WTC11 (cell line): ENCODE measurements around the gene P2RX2. TPM values are rescaled to one million over a fixed set of nuclear protein-coding genes. Genes with fewer than 3 reads are reported as not detected.
A peak's percentile ranks its signal among the peaks of the same experiment; 100 is the strongest.

ENCODE experiments used
- ATAC-seq: fragments of 200-7000 bp; cut with Tn5 transposase; 2 replicates; pipeline ENCODE4 v1.10.0; 2021; ENCODE audit warnings: mild to moderate bottlenecking, moderate library complexity
- CTCF ChIA-PET: fragments of 300-600 bp; sonication (Branson Sonifier 250); formaldehyde crosslinking; loops from one replicate; lab custom pipeline; 2021; ENCODE audit warnings: antibody characterized with exemption; lab: Charles Lee
- POLR2A ChIA-PET: fragments of 350-600 bp; sonication (Branson Sonifier 250); formaldehyde crosslinking; loops from one replicate; lab custom pipeline; 2021; ENCODE audit warnings: antibody characterized with exemption; lab: Charles Lee
- DNase-seq: peaks from one replicate; pipeline ENCODE4 v3.0.0; 2021; ENCODE audit warnings: low spot score
- H3K27ac Mint-ChIP-seq: 2 replicates; pipeline ENCODE4 v1.8.0; 2021; ENCODE audit warnings: mixed read lengths
- H3K27me3 Mint-ChIP-seq: 2 replicates; pipeline ENCODE4 v1.8.0; 2021; ENCODE audit warnings: low read depth, mild to moderate bottlenecking, moderate library complexity, mixed read lengths
- H3K36me3 Mint-ChIP-seq: 2 replicates; pipeline ENCODE4 v1.8.0; 2021; ENCODE audit warnings: mixed read lengths
- H3K4me1 Mint-ChIP-seq: 2 replicates; pipeline ENCODE4 v1.8.0; 2022; ENCODE audit warnings: mixed read lengths
- H3K4me3 Mint-ChIP-seq: 2 replicates; pipeline ENCODE4 v1.8.0; 2021; ENCODE audit warnings: mild to moderate bottlenecking, moderate library complexity, mixed read lengths
- H3K9me3 Mint-ChIP-seq: 2 replicates; pipeline ENCODE4 v1.8.0; 2021; ENCODE audit warnings: mixed read lengths
- ESRRA ChIP-seq: sonication (generic); formaldehyde crosslinking; IDR thresholded peaks from 2 replicates; pipeline ENCODE4 v1.8.1; 2022; ENCODE audit warnings: mild to moderate bottlenecking, missing genetic modification reagents, borderline replicate concordance
- GTF2I ChIP-seq: fragments of 250-450 bp; sonication (Bioruptor Pico); conservative IDR thresholded peaks from 2 replicates; pipeline ENCODE4 v1.4.0; 2021; ENCODE audit warnings: mild to moderate bottlenecking
- JUN ChIP-seq: sonication (generic); formaldehyde crosslinking; IDR thresholded peaks from 2 replicates; pipeline ENCODE4 v1.8.0; 2023; ENCODE audit warnings: mild to moderate bottlenecking, missing genetic modification reagents
- KAT7 ChIP-seq: sonication (generic); formaldehyde crosslinking; IDR thresholded peaks from 2 replicates; pipeline ENCODE4 v1.8.1; 2023; ENCODE audit warnings: missing genetic modification reagents, mild to moderate bottlenecking, borderline replicate concordance
- SP1 ChIP-seq: sonication (generic); formaldehyde crosslinking; conservative IDR thresholded peaks from 2 replicates; pipeline ENCODE4 v1.8.1; 2022; ENCODE audit warnings: missing genetic modification reagents
- TP53 ChIP-seq: sonication (generic); formaldehyde crosslinking; IDR thresholded peaks from 2 replicates; pipeline ENCODE4 v1.8.1; 2023; ENCODE audit warnings: mild to moderate bottlenecking, missing genetic modification reagents
- ZNF263 ChIP-seq: sonication (generic); formaldehyde crosslinking; IDR thresholded peaks from 2 replicates; pipeline ENCODE4 v1.8.1; 2022; ENCODE audit warnings: low read depth, mild to moderate bottlenecking, moderate library complexity, missing genetic modification reagents
- ZNF317 ChIP-seq: sonication (generic); formaldehyde crosslinking; IDR thresholded peaks from 2 replicates; pipeline ENCODE4 v1.8.1; 2023; ENCODE audit warnings: low read depth, mild to moderate bottlenecking, moderate library complexity, missing genetic modification reagents, borderline replicate concordance
- total RNA-seq: library from RNA; stranded (reverse); gene quantifications from 3 replicates; pipeline ENCODE4 v1.2.3, GENCODE V29; 2021
- TF ChIP-seq, protein P1 (sequence below): sonication (generic); formaldehyde crosslinking; IDR thresholded peaks from 2 replicates; pipeline ENCODE4 v1.8.0; 2023; ENCODE audit warnings: missing genetic modification reagents
- TF ChIP-seq, protein P2 (sequence below): sonication (generic); formaldehyde crosslinking; IDR thresholded peaks from 2 replicates; pipeline ENCODE4 v1.8.1; 2023; ENCODE audit warnings: mild to moderate bottlenecking, moderate library complexity, missing genetic modification reagents
- TF ChIP-seq, protein P3 (sequence below): sonication (generic); formaldehyde crosslinking; IDR thresholded peaks from 2 replicates; pipeline ENCODE4 v1.8.0; 2022; ENCODE audit warnings: mild to moderate bottlenecking, missing genetic modification reagents
- TF ChIP-seq, protein P4 (sequence below): sonication (generic); formaldehyde crosslinking; IDR thresholded peaks from 2 replicates; pipeline ENCODE4 v1.8.1; 2023; ENCODE audit warnings: mild to moderate bottlenecking, missing genetic modification reagents
- TF ChIP-seq, protein P5 (sequence below): fragments of 250-450 bp; sonication (Bioruptor Pico); IDR thresholded peaks from 2 replicates; pipeline ENCODE4 v2.1.2; 2022; ENCODE audit warnings: mild to moderate bottlenecking, moderate library complexity

Gene P2RX2
- total RNA-seq, 1 experiment from 2014 or later = 2.1 TPM

DNA sequence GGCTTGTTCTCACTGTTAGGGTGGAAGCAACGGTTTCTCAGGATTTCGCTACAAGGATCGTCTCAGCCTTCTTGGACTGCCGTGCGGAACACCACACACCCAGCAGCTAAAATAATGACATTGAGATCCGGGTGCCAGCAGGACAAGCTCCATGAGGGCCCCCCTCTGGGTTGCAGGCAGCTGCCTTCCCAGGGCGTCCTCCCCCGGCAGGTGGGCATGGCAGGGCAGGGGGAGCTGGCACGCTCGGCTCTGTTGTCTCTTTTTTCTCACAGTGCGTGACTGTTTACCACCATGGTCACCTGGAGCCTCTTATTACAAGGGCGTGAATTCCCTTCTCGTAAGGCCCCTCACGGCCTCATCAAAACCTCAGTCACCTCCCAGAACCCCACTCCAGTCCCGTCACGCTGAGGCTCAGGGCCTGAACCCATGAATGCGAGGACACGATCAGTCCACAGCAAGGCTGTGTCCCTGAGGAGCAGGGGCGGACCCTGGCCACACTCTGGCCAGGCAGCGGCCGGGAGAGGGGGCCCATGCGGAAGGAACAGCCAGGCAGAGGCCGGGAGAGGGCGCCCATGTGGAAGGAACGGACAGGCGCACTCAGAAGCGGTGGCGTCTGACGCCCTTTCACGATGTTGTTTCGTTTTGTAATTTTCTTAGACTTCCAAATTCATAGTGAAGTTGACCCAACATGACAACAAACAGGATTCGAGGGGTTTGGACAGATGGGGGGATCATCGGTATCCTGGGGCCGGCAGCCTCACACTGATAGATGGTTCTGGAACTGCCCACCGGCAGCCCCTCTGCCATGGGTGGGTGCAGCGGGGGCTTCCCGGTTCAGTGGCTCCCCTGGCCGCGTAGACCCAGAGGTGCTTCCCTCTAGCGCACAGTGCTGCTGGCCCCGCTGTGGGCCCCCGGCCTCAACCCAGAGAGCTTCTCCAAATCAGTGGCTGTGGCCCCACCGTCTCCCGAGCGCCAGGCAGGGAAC lies 18.2 kb upstream of the P2RX2 start:
- peaks cover 81% of the 10 kb centered on the region for H3K27me3 Mint-ChIP-seq
- H3K4me3 Mint-ChIP-seq = peak overlapping the region; percentile 50
- no peaks in the 10 kb centered on the region for H3K36me3 Mint-ChIP-seq
- H3K4me1 Mint-ChIP-seq = peaks cover 18% of the 10 kb centered on the region; the same call in 1 of the 2 replicates
- POLR2A ChIA-PET = interaction anchor here (0.6 kb wide), 1 partner anchor 36 kb away, joined by 6 read pairs; no protein-coding TSS in a partner anchor
- H3K27ac Mint-ChIP-seq = no peak overlapping the region
- CTCF ChIA-PET = interaction anchor here (0.6 to 3.1 kb wide), 11 partner anchors 9 to 150 kb away, joined by 3 to 28 read pairs (median 4); partner anchors contain the start of genes LRCOL1 and P2RX2
- TF ChIP-seq KAT7 (CRISPR knock-in tag) (no peak), SP1 (CRISPR knock-in tag) (peak; percentile 52), GTF2I (no peak), TP53 (no peak), ZNF263 (CRISPR knock-in tag) (no peak)
- TF ChIP-seq, protein P1, sequence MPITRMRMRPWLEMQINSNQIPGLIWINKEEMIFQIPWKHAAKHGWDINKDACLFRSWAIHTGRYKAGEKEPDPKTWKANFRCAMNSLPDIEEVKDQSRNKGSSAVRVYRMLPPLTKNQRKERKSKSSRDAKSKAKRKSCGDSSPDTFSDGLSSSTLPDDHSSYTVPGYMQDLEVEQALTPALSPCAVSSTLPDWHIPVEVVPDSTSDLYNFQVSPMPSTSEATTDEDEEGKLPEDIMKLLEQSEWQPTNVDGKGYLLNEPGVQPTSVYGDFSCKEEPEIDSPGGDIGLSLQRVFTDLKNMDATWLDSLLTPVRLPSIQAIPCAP (CRISPR knock-in tag) = no peak
- TF ChIP-seq, protein P2, sequence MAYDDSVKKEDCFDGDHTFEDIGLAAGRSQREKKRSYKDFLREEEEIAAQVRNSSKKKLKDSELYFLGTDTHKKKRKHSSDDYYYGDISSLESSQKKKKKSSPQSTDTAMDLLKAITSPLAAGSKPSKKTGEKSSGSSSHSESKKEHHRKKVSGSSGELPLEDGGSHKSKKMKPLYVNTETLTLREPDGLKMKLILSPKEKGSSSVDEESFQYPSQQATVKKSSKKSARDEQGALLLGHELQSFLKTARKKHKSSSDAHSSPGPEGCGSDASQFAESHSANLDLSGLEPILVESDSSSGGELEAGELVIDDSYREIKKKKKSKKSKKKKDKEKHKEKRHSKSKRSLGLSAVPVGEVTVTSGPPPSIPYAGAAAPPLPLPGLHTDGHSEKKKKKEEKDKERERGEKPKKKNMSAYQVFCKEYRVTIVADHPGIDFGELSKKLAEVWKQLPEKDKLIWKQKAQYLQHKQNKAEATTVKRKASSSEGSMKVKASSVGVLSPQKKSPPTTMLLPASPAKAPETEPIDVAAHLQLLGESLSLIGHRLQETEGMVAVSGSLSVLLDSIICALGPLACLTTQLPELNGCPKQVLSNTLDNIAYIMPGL (CRISPR knock-in tag) = 0 out of 2 replicates have a peak, but pooled peaks have one; percentile 54
- TF ChIP-seq, protein P3, sequence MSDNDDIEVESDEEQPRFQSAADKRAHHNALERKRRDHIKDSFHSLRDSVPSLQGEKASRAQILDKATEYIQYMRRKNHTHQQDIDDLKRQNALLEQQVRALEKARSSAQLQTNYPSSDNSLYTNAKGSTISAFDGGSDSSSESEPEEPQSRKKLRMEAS = peak; percentile 51
- TF ChIP-seq, protein P4, sequence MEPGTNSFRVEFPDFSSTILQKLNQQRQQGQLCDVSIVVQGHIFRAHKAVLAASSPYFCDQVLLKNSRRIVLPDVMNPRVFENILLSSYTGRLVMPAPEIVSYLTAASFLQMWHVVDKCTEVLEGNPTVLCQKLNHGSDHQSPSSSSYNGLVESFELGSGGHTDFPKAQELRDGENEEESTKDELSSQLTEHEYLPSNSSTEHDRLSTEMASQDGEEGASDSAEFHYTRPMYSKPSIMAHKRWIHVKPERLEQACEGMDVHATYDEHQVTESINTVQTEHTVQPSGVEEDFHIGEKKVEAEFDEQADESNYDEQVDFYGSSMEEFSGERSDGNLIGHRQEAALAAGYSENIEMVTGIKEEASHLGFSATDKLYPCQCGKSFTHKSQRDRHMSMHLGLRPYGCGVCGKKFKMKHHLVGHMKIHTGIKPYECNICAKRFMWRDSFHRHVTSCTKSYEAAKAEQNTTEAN (CRISPR knock-in tag) = no peak
- TF ChIP-seq, all 79 proteins: peak for 3
- DNase-seq = peak; percentile 78
- peak; percentile 73 for ATAC-seq
- H3K9me3 Mint-ChIP-seq = peaks cover 5% of the 10 kb centered on the region

DNA sequence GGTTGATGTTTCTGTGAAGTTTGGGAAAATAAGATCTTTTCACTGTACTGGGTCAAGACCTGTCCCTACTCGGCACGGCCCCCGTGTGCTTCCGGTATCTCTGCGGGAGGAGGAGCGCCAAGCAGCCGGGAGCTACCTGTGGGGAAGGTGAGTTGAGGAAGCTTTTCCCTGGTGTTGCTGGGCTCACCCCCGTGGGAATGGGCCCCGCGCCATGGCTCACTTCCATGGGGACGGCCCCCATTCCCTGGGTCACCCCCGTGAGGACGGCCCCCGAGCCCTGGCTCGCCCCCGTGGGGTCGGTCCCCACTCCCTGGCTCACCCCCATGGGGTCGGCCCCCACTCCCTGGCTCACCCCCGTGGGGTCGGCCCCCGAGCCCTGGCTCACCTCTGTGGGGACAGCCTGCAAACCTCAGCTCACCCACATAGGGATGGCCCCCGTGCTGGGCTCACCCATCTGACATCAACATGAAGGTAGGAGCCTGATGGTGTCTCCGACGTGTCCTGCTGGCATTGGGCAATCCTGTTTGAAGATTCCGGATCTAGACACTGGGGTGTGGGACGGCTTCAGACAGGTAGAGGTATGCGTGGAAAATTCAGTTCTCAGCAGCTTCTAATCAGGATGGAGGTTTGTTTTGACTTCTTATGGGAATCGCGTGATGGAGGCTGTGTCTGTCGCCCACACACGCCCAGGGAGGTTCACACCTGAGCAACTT lies 17.2 kb upstream of the P2RX2 start:
- Mint-ChIP-seq H3K4me1 (peaks cover 18% of the 10 kb centered on the region; the same call in 1 of the 2 replicates), H3K27me3 (peaks cover 81% of the 10 kb centered on the region), H3K36me3 (no peaks in the 10 kb centered on the region), H3K4me3 (peak overlapping the region; percentile 47; the same call in 1 of the 2 replicates), H3K27ac (no peak overlapping the region; the same call in 1 of the 2 replicates), H3K9me3 (peaks cover 5% of the 10 kb centered on the region)
- ATAC-seq = no peak
- DNase-seq = no peak
- ChIA-PET CTCF (interaction anchor here (0.6 to 3.1 kb wide), 8 partner anchors 8 to 151 kb away, joined by 3 to 28 read pairs (median 4); partner anchors contain the start of genes LRCOL1 and P2RX2), POLR2A (interaction anchor here (0.6 kb wide), 1 partner anchor 35 kb away, joined by 6 read pairs; no protein-coding TSS in a partner anchor)
- TF ChIP-seq, protein P5, sequence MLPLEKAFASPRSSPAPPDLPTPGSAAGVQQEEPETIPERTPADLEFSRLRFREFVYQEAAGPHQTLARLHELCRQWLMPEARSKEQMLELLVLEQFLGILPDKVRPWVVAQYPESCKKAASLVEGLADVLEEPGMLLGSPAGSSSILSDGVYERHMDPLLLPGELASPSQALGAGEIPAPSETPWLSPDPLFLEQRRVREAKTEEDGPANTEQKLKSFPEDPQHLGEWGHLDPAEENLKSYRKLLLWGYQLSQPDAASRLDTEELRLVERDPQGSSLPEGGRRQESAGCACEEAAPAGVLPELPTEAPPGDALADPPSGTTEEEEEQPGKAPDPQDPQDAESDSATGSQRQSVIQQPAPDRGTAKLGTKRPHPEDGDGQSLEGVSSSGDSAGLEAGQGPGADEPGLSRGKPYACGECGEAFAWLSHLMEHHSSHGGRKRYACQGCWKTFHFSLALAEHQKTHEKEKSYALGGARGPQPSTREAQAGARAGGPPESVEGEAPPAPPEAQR (CRISPR knock-in tag) = no peak
- TF ChIP-seq ESRRA (CRISPR knock-in tag) (no peak), JUN (CRISPR knock-in tag) (no peak), ZNF317 (CRISPR knock-in tag) (no peak)
